Stimulated activated CD4-positive, alpha-beta T cell treated with anti-CD3 and anti-CD28 coated beads, Interleukin-1b, Interleukin-23, amount 100 ng/mL, for 24 hours (primary cell): ENCODE results near the gene HECTD4.
"Not testable (repeated sequence)": the region's sequence is repeated elsewhere in the genome, so short reads cannot be mapped to it uniquely, and the experiment has no call there.

Source experiments
- DNase-seq, 4 experiments: peaks; one replicate each; pipeline ENCODE4 v3.0.0-alpha.2; 2020; ENCODE audit warnings: low read depth in 4 of 4, low spot score in 1 of 4

HECTD4 gene

GRCh38 chr12:112275836-112276235 is 106.4 kb downstream of the HECTD4 start:
- DNase-seq = no peak

DNA sequence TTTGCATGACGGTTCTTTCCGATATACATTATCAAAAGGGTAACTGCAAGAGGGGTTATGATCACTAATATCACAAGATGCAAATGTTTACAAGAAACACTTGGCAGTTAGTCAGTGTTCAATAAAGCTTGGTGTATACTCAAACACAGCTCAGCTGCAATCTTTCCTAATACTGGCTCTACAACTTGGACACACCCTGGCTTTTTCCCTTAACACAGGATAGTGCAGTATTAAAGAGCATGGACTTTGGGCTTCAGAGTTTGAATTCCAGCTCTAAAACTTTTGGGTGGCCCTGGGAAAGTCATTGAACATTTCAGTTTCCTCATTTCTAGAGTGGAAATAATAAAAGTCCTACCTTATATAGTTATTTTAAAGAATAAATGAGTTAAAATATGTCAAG is 107.0 kb downstream of the HECTD4 start:
- no peak for DNase-seq

DNA sequence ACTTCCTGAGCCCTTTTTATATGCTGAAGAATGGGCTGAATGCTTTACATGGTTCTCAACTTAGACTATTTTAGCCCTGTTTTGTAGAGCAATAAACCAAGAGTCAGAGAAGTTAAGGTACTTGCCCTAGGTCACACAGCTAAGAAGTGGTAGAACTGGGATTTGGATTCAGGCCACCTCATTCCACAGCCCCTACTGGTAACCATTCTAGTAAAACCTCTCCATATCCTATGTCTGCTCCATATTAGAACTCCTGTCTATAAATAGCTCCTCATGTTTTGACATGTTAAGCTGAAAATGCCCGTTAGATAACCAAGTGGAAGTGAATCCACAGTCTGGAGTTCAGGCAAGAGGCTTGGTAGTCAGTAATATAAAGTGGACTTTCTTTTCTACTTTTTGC is 111.6 kb downstream of the HECTD4 start:
- DNase-seq = no peak

- DNase-seq = no peak
Measured at GRCh38 chr12:112266473-112266872, 115.8 kb downstream of the HECTD4 start.

DNA sequence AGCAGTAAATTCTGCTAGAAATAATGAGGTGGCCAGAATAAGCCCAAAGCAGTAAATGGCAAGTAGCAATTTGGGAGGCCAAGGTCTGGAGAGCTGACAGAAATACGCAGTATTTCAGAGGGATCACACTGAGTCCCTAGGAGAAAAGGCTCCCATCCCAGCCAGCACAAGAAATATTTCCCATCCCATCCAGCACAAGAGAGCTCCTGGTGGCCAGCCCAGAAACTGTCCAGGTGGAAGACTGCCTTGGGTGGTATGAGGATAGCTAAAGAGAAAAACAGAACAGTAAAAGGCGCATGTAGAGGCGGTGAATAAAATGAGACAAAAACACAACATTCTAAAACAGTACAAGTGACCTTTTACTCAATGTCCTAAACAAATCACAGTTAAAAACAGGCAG is 120.7 kb downstream of the HECTD4 start:
- DNase-seq = no peak

- DNase-seq = no peak
Measured at GRCh38 chr12:112258926-112259325, 123.3 kb downstream of the HECTD4 start.

GRCh38 chr12:112256780-112257179 is 125.5 kb downstream of the HECTD4 start:
- no peak for DNase-seq

GRCh38 chr12:112252184-112252583 is 130.0 kb downstream of the HECTD4 start:
- no peak for DNase-seq

GRCh38 chr12:112244902-112245301 is 137.3 kb downstream of the HECTD4 start:
- DNase-seq = not testable (repeated sequence)

- DNase-seq = no peak
Measured at GRCh38 chr12:112243255-112244110, 138.7 kb downstream of the HECTD4 start.

DNA sequence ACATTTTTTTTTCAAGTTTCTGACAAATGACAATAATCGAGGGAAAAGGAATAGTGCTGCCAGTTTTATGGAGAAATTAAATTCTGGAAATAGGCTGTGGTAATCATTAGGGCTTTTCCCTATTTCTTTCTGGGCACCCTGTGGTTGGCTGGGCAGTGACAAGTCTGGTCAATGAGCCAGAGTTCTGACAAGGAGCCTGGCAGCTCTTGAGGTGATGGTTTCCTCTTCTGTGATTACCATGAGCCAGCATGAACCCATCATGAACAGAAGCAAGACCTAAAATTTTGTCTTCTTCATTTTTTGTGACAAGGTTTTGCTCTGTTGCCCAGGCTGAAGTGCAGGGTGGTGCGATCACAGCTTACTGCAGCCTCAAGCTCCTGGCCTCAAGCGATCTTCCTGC is 141.1 kb downstream of the HECTD4 start:
- DNase-seq = no peak

GRCh38 chr12:112239881-112240280 is 142.3 kb downstream of the HECTD4 start:
- DNase-seq = no peak

- no peak for DNase-seq
Measured at GRCh38 chr12:112239020-112239419, 143.2 kb downstream of the HECTD4 start.

DNA sequence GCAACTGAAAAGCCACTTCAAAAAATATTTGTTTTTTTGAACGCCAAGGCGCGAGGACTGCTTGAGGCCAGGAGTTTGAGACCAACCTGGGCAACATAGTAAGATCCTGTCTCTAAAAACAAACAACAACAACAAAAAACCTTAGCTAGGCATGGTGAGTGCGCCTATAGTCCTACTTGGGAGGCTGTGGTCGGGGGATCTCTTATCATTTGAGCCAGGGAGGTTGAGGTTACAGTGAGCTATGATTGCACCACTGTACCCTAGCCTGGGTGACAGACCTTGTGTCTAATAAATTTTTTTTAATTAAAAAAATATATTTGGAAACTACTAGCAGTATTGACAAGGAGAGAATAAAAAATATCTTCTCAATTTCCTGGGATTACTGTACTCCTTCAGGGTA is 143.8 kb downstream of the HECTD4 start:
- DNase-seq = no peak

- no peak for DNase-seq
Measured at GRCh38 chr12:112236786-112237185, 145.4 kb downstream of the HECTD4 start.

GRCh38 chr12:112236386-112236785 is 145.8 kb downstream of the HECTD4 start:
- DNase-seq = no peak

DNA sequence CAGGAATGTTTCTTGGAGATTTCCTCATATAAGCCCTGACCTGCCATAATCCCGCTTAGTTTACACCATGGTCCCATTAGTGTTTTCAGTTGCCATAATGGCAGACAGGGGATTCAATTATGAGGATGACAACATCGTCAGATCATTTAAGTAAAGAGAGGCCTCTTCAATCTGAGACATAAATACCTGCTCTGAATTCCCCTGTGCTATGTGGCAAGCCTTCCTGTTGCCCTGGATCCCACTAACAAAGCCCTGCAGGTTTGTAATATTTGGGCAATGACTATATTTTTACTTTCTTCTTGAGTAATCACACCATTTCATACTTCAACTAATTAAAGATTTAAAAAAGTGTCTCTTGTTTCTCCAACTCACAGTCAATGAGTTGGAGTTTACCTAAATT is 147.9 kb downstream of the HECTD4 start:
- no peak for DNase-seq

DNA sequence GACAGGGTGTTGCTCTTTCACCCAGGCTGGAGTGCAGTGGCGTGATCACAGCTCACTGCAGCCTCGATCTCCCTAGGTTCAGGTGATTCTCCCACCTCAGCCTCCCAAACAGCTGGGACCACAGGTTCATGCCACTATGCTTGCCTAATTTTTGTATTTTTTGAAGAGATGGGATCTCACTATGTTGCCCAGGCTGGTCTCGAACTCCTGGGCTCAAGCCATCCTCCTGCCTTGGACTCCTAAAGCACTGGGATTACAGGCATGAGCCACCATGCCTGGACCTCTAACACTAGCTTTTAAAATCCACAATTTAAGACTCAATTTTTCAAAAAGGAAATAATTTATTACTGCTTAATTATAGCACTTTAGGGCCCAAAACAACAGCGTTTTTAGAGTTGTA is 149.0 kb downstream of the HECTD4 start:
- DNase-seq = no peak

DNA sequence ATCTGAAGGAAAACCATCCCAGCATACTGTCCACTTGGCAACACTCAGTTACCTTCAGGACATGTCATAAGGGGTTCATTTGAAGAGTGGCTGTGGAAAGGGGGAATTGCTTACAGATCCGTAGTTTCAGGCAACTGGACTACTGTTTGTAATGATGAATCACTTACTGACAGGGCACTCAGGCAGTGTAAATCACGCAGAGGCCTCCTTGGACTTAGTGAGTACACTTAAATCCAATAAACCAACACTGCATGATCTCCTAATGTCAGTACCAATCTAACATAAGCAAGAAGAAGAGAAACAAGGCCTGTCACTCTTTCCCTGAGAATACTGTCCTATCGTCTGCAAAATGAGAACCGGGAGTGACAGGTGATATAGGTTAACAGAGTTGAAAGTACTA is 152.1 kb downstream of the HECTD4 start:
- no peak for DNase-seq

- DNase-seq = no peak
Measured at GRCh38 chr12:112226768-112227167, 155.5 kb downstream of the HECTD4 start.

DNA sequence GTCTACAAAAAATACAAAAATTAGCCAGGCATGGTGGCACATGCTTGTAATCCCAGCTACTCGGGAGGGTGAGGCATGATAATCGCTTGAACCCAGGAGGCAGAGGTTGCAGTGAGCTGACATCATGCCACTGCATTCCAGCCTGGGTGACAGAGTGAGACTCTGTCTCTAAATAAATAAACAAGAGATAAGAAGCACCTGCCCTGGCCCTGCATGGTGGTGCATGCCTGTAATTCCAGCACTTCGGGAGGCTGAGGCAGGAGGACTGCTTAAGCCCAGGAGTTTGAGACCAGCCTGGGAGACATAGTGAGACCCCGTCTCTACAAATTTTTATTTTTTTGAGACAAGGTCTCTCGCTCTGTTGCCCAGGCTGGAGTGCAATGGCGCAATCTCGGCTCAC is 161.6 kb downstream of the HECTD4 start:
- not testable (repeated sequence) for DNase-seq

DNA sequence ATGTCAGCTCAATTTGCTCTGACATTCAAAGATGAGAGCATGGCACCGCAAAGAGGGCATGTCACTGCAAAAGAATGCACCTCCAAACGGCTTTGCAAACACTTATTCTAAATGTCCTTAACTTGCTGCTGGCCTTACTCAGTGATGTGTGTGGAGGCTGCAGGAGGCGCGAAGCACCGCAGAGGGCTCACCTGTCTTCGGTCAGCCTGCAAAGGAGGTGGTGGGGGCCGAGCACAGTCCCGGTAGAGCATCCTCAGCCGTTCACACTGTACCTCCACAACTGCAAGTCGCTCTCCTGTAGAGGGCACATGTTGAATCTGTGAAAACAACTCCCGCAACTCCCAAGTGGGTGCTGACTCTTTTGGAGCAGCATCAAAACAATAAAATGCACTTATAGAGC is 163.0 kb downstream of the HECTD4 start:
- no peak for DNase-seq

GRCh38 chr12:112218150-112218549 is 164.1 kb downstream of the HECTD4 start:
- no peak for DNase-seq
